Liver (tissue), 9 donors: ENCODE measurements around the gene DAGLA. TPM values are rescaled to one million over a fixed set of nuclear protein-coding genes. Genes with fewer than 3 reads are reported as not detected.

Experiments
- DNase-seq: peaks from one replicate; pipeline ENCODE4 v3.0.0-alpha.2; 2017; ENCODE audit warnings: low spot score
- H3K27ac ChIP-seq, 2 donors: one replicate each; pipeline ENCODE4 v1.7.0; 2013; ENCODE audit warnings: inconsistent platforms in 2 of 2, low read length in 2 of 2, control low read depth in 1 of 2, low read depth in 1 of 2, mild to moderate bottlenecking in 1 of 2
- H3K27me3 ChIP-seq, 4 donors: one replicate each; pipeline versions ENCODE4 v1.6.1 to v1.7.0; 2013; ENCODE audit warnings: low read length in 3 of 4, inconsistent platforms in 1 of 4, mild to moderate bottlenecking in 1 of 4, moderate library complexity in 1 of 4; ENCODE audit not compliant: control insufficient read depth in 4 of 4, insufficient read depth in 4 of 4
- H3K36me3 ChIP-seq, 4 donors: one replicate each; pipeline versions ENCODE4 v1.6.1 to v1.7.0; 2013; ENCODE audit warnings: low read length in 3 of 4, mild to moderate bottlenecking in 3 of 4, low read depth in 1 of 4, moderate library complexity in 1 of 4; ENCODE audit not compliant: control insufficient read depth in 4 of 4, insufficient read depth in 3 of 4
- H3K4me1 ChIP-seq, 4 donors: one replicate each; pipeline versions ENCODE4 v1.6.1 to v1.7.0; 2013; ENCODE audit warnings: low read length in 3 of 4, mild to moderate bottlenecking in 3 of 4, moderate library complexity in 1 of 4; ENCODE audit not compliant: control insufficient read depth in 4 of 4, insufficient read depth in 4 of 4
- H3K4me3 ChIP-seq, 3 donors: one replicate each; pipeline versions ENCODE4 v1.6.1 to v1.7.0; 2013; ENCODE audit warnings: low read length in 3 of 3, control low read depth in 1 of 3, low read depth in 1 of 3, mild to moderate bottlenecking in 1 of 3
- H3K9ac ChIP-seq, 2 donors: one replicate each; pipeline ENCODE4 v1.7.0; 2013; ENCODE audit warnings: low read length in 2 of 2, mild to moderate bottlenecking in 2 of 2, moderate library complexity in 2 of 2, control low read depth in 1 of 2, low read depth in 1 of 2
- H3K9me3 ChIP-seq, 4 donors: one replicate each; pipeline versions ENCODE4 v1.6.1 to v1.7.0; 2013; ENCODE audit warnings: low read length in 3 of 4; ENCODE audit not compliant: control insufficient read depth in 4 of 4
- ATF3 ChIP-seq: IDR thresholded peaks from 2 replicates; pipeline ENCODE4 v1.6.1; 2016; ENCODE audit warnings: antibody characterized with exemption
- CTCF ChIP-seq: fragments of 150-350 bp; IDR thresholded peaks from 2 replicates; pipeline ENCODE4 v1.5.1; 2017; ENCODE audit warnings: improper control_type of control experiment, low read depth, low read length; ENCODE audit not compliant: missing input control
- FOXA1 ChIP-seq: IDR thresholded peaks from 2 replicates; pipeline ENCODE4 v1.6.1; 2016; ENCODE audit warnings: antibody characterized with exemption
- GABPA ChIP-seq, 2 donors: IDR thresholded peaks in 1 of 2; conservative IDR thresholded peaks in 1 of 2; 2 replicates each; pipeline ENCODE4 v1.6.1; 2016; ENCODE audit warnings: antibody characterized with exemption in 2 of 2, mild to moderate bottlenecking in 1 of 2, moderate library complexity in 1 of 2
- HNF4A ChIP-seq, 2 donors: conservative IDR thresholded peaks; 2 replicates each; pipeline ENCODE4 v1.6.1; 2016; ENCODE audit warnings: antibody characterized with exemption in 2 of 2, mild to moderate bottlenecking in 2 of 2
- JUND ChIP-seq, 2 donors: IDR thresholded peaks; 2 replicates each; pipeline ENCODE4 v1.6.1; 2016; ENCODE audit warnings: antibody characterized with exemption in 2 of 2
- MAX ChIP-seq: IDR thresholded peaks from 2 replicates; pipeline ENCODE4 v1.6.1; 2016; ENCODE audit warnings: antibody characterized with exemption
- NR2F2 ChIP-seq: IDR thresholded peaks from 2 replicates; pipeline ENCODE4 v1.6.1; 2016; ENCODE audit warnings: antibody characterized with exemption
- RAD21 ChIP-seq, 2 donors: IDR thresholded peaks; 2 replicates each; pipeline ENCODE4 v1.6.1; 2016; ENCODE audit warnings: antibody characterized with exemption in 2 of 2, mild to moderate bottlenecking in 2 of 2
- RXRA ChIP-seq, 2 donors: IDR thresholded peaks; 2 replicates each; pipeline ENCODE4 v1.6.1; 2017 to 2018; ENCODE audit warnings: antibody characterized with exemption in 2 of 2, mild to moderate bottlenecking in 1 of 2
- SP1 ChIP-seq: IDR thresholded peaks from 2 replicates; pipeline ENCODE4 v1.6.1; 2018; ENCODE audit warnings: antibody characterized with exemption, mild to moderate bottlenecking
- TAF1 ChIP-seq: conservative IDR thresholded peaks from 2 replicates; pipeline ENCODE4 v1.6.1; 2016; ENCODE audit warnings: antibody characterized with exemption, mild to moderate bottlenecking
- YY1 ChIP-seq: IDR thresholded peaks from 2 replicates; pipeline ENCODE4 v1.6.1; 2016; ENCODE audit warnings: antibody characterized with exemption, mild to moderate bottlenecking
- ZBTB33 ChIP-seq: IDR thresholded peaks from 2 replicates; pipeline ENCODE4 v1.6.1; 2016; ENCODE audit warnings: antibody characterized with exemption
- WGBS: extraction: QIAGEN DNeasy Blood & Tissue Kit; methylation state at CpG from one replicate; pipeline ENCODE4 v1.1.7; 2013; 5-methylcytosine and 5-hydroxymethylcytosine counted together
- polyA plus RNA-seq, 2 donors: library from polyadenylated mRNA; stranded (reverse) in 1 of 2; unstranded in 1 of 2; fragments of 200-250 nt in 1 of 2; fragments of >200 nt in 1 of 2; fragmentation: Nextera tagmentation in 1 of 2; extraction: Ambion mirVana in 1 of 2; gene quantifications; one replicate each; pipeline versions ENCODE4 v1.2.1 to v1.2.3, GENCODE V29; 2013 to 2015
- total RNA-seq, 2 donors: library from RNA; depleted of rRNA; stranded (reverse); fragments of >200 nt; gene quantifications; one replicate each; pipeline ENCODE4 v1.2.3, GENCODE V29; 2014
- donor health status: healthy.
- donor health status: healthy.
- donor health status: healthy.
- donor health status: healthy.
- donor health status: healthy.

The DAGLA gene
- total and polyA plus RNA-seq, 4 donors, result 0.13 to 0.84 (median 0.60) TPM

GRCh38 chr11:61776561-61777075 is 96.4 kb downstream of the DAGLA start:
- H3K4me1 ChIP-seq, result peaks cover 0 to 10% (median 9%) of the 10 kb centered on the region in 4 donors
- no peak overlapping the region for H3K9ac ChIP-seq
- H3K27ac ChIP-seq, result no peak overlapping the region
- WGBS, result 74% methylated on average over 9 of the region's 9 CpGs
- peak; percentile 72 for DNase-seq
- H3K4me3 ChIP-seq, result no peak overlapping the region
- H3K9me3 ChIP-seq, result no peaks in the 10 kb centered on the region
- peaks cover 0 to 27% (median 2%) of the 10 kb centered on the region in 4 donors for H3K36me3 ChIP-seq
- TF ChIP-seq FOXA1 (peak; percentile 32), CTCF (peak; percentile 86), RAD21 (IDR thresholded peaks at IDR 0.05) (peak; percentile 90 to 93), TAF1 (no peak), GABPA (IDR thresholded peaks at IDR 0.05 in 1 of 2, conservative IDR thresholded peaks at IDR 0.05 in 1 of 2) (no peak)
- no peaks in the 10 kb centered on the region for H3K27me3 ChIP-seq

- Histone ChIP-seq H3K27ac (no peak overlapping the region), H3K4me3 (no peak overlapping the region), H3K9me3 (no peaks in the 10 kb centered on the region), H3K4me1 (peaks cover 0 to 3% (median 2%) of the 10 kb centered on the region in 4 donors), H3K9ac (no peak overlapping the region), H3K36me3 (peaks cover 0 to 33% (median 2%) of the 10 kb centered on the region in 4 donors), H3K27me3 (no peaks in the 10 kb centered on the region)
- DNase-seq, result peak; percentile 55
- WGBS, result 71% methylated on average over 67 of the region's 67 CpGs
- TF ChIP-seq GABPA (IDR thresholded peaks at IDR 0.05 in 1 of 2, conservative IDR thresholded peaks at IDR 0.05 in 1 of 2) (no peak), RAD21 (IDR thresholded peaks at IDR 0.05) (no peak), CTCF (no peak)
Measured at GRCh38 chr11:61777234-61778090, 97.3 kb downstream of the DAGLA start.

GRCh38 chr11:61778357-61778886 is 98.2 kb downstream of the DAGLA start:
- no peak for DNase-seq
- 90% methylated on average over 11 of the region's 11 CpGs for WGBS
- Histone ChIP-seq H3K27ac (no peak overlapping the region), H3K9me3 (no peaks in the 10 kb centered on the region), H3K27me3 (no peaks in the 10 kb centered on the region), H3K4me1 (no peaks in the 10 kb centered on the region), H3K9ac (no peak overlapping the region), H3K4me3 (no peak overlapping the region), H3K36me3 (peaks cover 0 to 42% (median 5%) of the 10 kb centered on the region in 4 donors)
- no peak for TF ChIP-seq RAD21 (IDR thresholded peaks at IDR 0.05)
- TF ChIP-seq GABPA (IDR thresholded peaks at IDR 0.05 in 1 of 2, conservative IDR thresholded peaks at IDR 0.05 in 1 of 2), result no peak
- no peak for TF ChIP-seq ZBTB33
- TF ChIP-seq MAX, result no peak
- no peak for TF ChIP-seq CTCF
- no peak for TF ChIP-seq JUND (IDR thresholded peaks at IDR 0.05)
- TF ChIP-seq FOXA1, result no peak
- TF ChIP-seq RXRA (IDR thresholded peaks at IDR 0.05), result no peak
- no peak for TF ChIP-seq HNF4A (conservative IDR thresholded peaks at IDR 0.05)
- no peak for TF ChIP-seq SP1
- TF ChIP-seq YY1, result no peak
- TF ChIP-seq TAF1, result no peak
- TF ChIP-seq NR2F2, result no peak
- no peak for TF ChIP-seq ATF3
